Mononuclear cell (primary cell): Measurements from ENCODE around the gene RNF19B. TPM values are rescaled to one million over a fixed set of nuclear protein-coding genes. Genes with fewer than 3 reads are reported as not detected.
A peak's percentile ranks its signal among the peaks of the same experiment; 100 is the strongest.

Experiments used
- H3K27me3 ChIP-seq: 2 replicates; pipeline ENCODE4 v1.6.0; 2011; ENCODE audit warnings: low read length, control low read depth; ENCODE audit not compliant: insufficient read depth
- H3K4me1 ChIP-seq: 2 replicates; pipeline ENCODE4 v1.5.1; 2011; ENCODE audit warnings: mild to moderate bottlenecking, low read length, control low read depth; ENCODE audit not compliant: insufficient read depth
- H3K4me3 ChIP-seq: 2 replicates; pipeline ENCODE4 v1.5.1; 2011; ENCODE audit warnings: mild to moderate bottlenecking, low read length, moderate library complexity
- H3K9me3 ChIP-seq: 2 replicates; pipeline ENCODE4 v1.5.1; 2011; ENCODE audit warnings: low read depth, mild to moderate bottlenecking, control low read depth, low read length
- total RNA-seq: library from RNA; depleted of rRNA; stranded (reverse); fragments of >200 nt; gene quantifications from one replicate; pipeline ENCODE4 v1.2.3, GENCODE V29; 2012

The RNF19B gene
- 69.0 TPM for total RNA-seq

- Histone ChIP-seq H3K4me1 (peaks cover 43% of the 10 kb centered on the region), H3K4me3 (peak within 1 kb of the TSS; percentile 82), H3K27me3 (no peaks in the 10 kb centered on the region), H3K9me3 (no peaks in the 10 kb centered on the region)
Measured at GRCh38 chr1:32964461-32965250, at the start of gene RNF19B. Gene RNF19B (minus strand): TSS chr1:32964809. CDS start chr1:32964685, 124 bp downstream.

- H3K9me3 ChIP-seq = no peaks in the 10 kb centered on the region
- H3K4me3 ChIP-seq = no peak overlapping the region
- peaks cover 4% of the 10 kb centered on the region for H3K4me1 ChIP-seq
- H3K27me3 ChIP-seq = no peaks in the 10 kb centered on the region
Measured at GRCh38 chr1:33013791-33014190, 49.2 kb upstream of the RNF19B start.

GRCh38 chr1:33012165-33012564 lies 47.6 kb upstream of the RNF19B start:
- H3K27me3 ChIP-seq = no peaks in the 10 kb centered on the region
- H3K4me3 ChIP-seq = no peak overlapping the region
- H3K9me3 ChIP-seq = no peaks in the 10 kb centered on the region
- H3K4me1 ChIP-seq = peaks cover 7% of the 10 kb centered on the region

- no peaks in the 10 kb centered on the region for H3K27me3 ChIP-seq
- H3K4me3 ChIP-seq = no peak overlapping the region
- peaks cover 13% of the 10 kb centered on the region for H3K4me1 ChIP-seq
- no peaks in the 10 kb centered on the region for H3K9me3 ChIP-seq
Measured at GRCh38 chr1:33010932-33011731, 46.5 kb upstream of the RNF19B start.

- Histone ChIP-seq H3K4me3 (no peak overlapping the region), H3K27me3 (no peaks in the 10 kb centered on the region), H3K9me3 (no peaks in the 10 kb centered on the region), H3K4me1 (peaks cover 15% of the 10 kb centered on the region)
Measured at GRCh38 chr1:33009561-33009960, 45.0 kb upstream of the RNF19B start.

GRCh38 chr1:33008051-33008914 lies 43.7 kb upstream of the RNF19B start:
- H3K4me1 ChIP-seq = peaks cover 15% of the 10 kb centered on the region
- no peak overlapping the region for H3K4me3 ChIP-seq
- no peaks in the 10 kb centered on the region for H3K27me3 ChIP-seq
- no peaks in the 10 kb centered on the region for H3K9me3 ChIP-seq

- Histone ChIP-seq H3K27me3 (no peaks in the 10 kb centered on the region), H3K4me1 (peaks cover 15% of the 10 kb centered on the region), H3K9me3 (no peaks in the 10 kb centered on the region), H3K4me3 (no peak overlapping the region)
Measured at GRCh38 chr1:33007190-33008050, 42.8 kb upstream of the RNF19B start.

GRCh38 chr1:33005838-33006421 lies 41.3 kb upstream of the RNF19B start:
- Histone ChIP-seq H3K9me3 (no peaks in the 10 kb centered on the region), H3K4me3 (no peak overlapping the region), H3K27me3 (no peaks in the 10 kb centered on the region), H3K4me1 (peaks cover 15% of the 10 kb centered on the region)

- Histone ChIP-seq H3K27me3 (no peaks in the 10 kb centered on the region), H3K9me3 (no peaks in the 10 kb centered on the region), H3K4me1 (peaks cover 15% of the 10 kb centered on the region), H3K4me3 (no peak overlapping the region)
Measured at GRCh38 chr1:33005117-33005837, 40.7 kb upstream of the RNF19B start.

- Histone ChIP-seq H3K4me1 (peaks cover 14% of the 10 kb centered on the region), H3K4me3 (no peak overlapping the region), H3K9me3 (no peaks in the 10 kb centered on the region), H3K27me3 (no peaks in the 10 kb centered on the region)
Measured at GRCh38 chr1:33004613-33005012, 40.0 kb upstream of the RNF19B start.

- Histone ChIP-seq H3K9me3 (no peaks in the 10 kb centered on the region), H3K27me3 (no peaks in the 10 kb centered on the region), H3K4me1 (peaks cover 20% of the 10 kb centered on the region), H3K4me3 (no peak overlapping the region)
Measured at GRCh38 chr1:33003657-33004056, 39.0 kb upstream of the RNF19B start.

- Histone ChIP-seq H3K4me3 (no peak overlapping the region), H3K4me1 (peaks cover 32% of the 10 kb centered on the region), H3K27me3 (no peaks in the 10 kb centered on the region), H3K9me3 (no peaks in the 10 kb centered on the region)
Measured at GRCh38 chr1:33002006-33002405, 37.4 kb upstream of the RNF19B start.

- Histone ChIP-seq H3K27me3 (no peaks in the 10 kb centered on the region), H3K4me1 (peaks cover 35% of the 10 kb centered on the region), H3K4me3 (no peak overlapping the region), H3K9me3 (no peaks in the 10 kb centered on the region)
Measured at GRCh38 chr1:33001282-33001681, 36.7 kb upstream of the RNF19B start.
